Measurements from ENCODE around the gene GPR62. TPM values are rescaled to one million over a fixed set of nuclear protein-coding genes. Genes with fewer than 3 reads are reported as not detected.

Gene GPR62, protein sequence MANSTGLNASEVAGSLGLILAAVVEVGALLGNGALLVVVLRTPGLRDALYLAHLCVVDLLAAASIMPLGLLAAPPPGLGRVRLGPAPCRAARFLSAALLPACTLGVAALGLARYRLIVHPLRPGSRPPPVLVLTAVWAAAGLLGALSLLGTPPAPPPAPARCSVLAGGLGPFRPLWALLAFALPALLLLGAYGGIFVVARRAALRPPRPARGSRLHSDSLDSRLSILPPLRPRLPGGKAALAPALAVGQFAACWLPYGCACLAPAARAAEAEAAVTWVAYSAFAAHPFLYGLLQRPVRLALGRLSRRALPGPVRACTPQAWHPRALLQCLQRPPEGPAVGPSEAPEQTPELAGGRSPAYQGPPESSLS
- not detected in 2 replicates for total RNA-seq
- long read RNA-seq: 0 reads

DNA sequence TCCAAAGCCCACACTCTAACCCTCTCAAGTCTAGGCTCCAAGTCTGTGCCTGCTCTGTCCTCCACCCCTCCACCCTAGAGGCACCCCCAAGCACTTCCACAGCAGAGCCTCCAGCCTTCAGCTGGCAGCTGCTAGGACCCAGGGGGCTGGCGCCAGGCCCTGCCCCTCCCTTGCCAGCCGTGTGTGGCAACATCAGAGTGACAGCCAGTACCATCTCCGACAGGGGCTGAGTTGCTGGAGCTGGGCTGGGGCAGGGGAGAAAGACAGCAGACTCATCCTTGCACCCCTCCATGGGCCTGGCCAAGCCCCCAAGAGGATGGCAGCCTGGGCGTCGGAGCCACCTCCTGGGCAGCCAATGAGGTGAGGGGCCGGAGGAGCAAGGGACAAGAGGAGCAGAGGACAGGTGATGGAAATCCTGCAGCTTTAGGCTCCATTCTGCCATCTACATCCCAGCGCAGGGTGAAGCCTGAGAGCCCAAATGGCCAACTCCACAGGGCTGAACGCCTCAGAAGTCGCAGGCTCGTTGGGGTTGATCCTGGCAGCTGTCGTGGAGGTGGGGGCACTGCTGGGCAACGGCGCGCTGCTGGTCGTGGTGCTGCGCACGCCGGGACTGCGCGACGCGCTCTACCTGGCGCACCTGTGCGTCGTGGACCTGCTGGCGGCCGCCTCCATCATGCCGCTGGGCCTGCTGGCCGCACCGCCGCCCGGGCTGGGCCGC, at the start of gene GPR62:
GPR62 (plus strand) TSS at position 207 of the 718 bp plus-strand sequence; CDS start at position 479, 272 bp downstream.
- peaks cover 3% of the 10 kb centered on the region for H3K36me3 Mint-ChIP-seq (ENCODE audit: unreplicated experiment)
- H3K27me3 Mint-ChIP-seq (ENCODE audit: unreplicated experiment): peaks cover 8% of the 10 kb centered on the region
- no peak within 1 kb of the TSS for H3K4me3 Mint-ChIP-seq (ENCODE audit: unreplicated experiment)
- no peaks in the 10 kb centered on the region for H3K9me3 Mint-ChIP-seq (ENCODE audit: unreplicated experiment)
- no peaks in the 10 kb centered on the region for H3K4me1 Mint-ChIP-seq (ENCODE audit: unreplicated experiment)
- no peak for DNase-seq (ENCODE audit: extremely low spot score, unreplicated experiment)
- TF ChIP-seq, protein P1, sequence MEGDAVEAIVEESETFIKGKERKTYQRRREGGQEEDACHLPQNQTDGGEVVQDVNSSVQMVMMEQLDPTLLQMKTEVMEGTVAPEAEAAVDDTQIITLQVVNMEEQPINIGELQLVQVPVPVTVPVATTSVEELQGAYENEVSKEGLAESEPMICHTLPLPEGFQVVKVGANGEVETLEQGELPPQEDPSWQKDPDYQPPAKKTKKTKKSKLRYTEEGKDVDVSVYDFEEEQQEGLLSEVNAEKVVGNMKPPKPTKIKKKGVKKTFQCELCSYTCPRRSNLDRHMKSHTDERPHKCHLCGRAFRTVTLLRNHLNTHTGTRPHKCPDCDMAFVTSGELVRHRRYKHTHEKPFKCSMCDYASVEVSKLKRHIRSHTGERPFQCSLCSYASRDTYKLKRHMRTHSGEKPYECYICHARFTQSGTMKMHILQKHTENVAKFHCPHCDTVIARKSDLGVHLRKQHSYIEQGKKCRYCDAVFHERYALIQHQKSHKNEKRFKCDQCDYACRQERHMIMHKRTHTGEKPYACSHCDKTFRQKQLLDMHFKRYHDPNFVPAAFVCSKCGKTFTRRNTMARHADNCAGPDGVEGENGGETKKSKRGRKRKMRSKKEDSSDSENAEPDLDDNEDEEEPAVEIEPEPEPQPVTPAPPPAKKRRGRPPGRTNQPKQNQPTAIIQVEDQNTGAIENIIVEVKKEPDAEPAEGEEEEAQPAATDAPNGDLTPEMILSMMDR (IDR thresholded peaks at IDR 0.05): no peak
- no peak within 1 kb of the TSS for H3K27ac Mint-ChIP-seq (ENCODE audit: unreplicated experiment)

DNA sequence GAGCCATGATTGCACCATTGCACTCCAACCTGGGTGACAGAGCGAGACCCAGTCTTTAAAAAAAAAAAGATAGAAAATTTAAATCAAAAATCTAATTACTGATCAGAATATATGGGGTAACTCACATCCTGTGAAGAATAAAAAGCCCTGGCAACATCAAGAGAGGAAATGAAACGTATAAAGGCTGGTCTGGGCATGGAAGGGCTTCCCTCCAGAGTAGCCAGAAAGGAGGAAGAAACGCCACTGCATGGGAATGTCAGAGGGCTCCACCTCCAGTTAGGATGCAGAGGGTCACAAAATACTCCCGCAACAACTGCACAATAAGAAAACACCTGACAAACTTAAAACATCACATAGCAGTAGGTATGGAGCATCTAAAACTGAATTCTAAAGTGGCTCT, 47.2 kb upstream of the GPR62 start:
- Mint-ChIP-seq H3K9me3 (ENCODE audit: unreplicated experiment) (peaks cover 10% of the 10 kb centered on the region), H3K4me3 (ENCODE audit: unreplicated experiment) (no peak overlapping the region), H3K36me3 (ENCODE audit: unreplicated experiment) (no peaks in the 10 kb centered on the region), H3K4me1 (ENCODE audit: unreplicated experiment) (no peaks in the 10 kb centered on the region), H3K27ac (ENCODE audit: unreplicated experiment) (no peak overlapping the region), H3K27me3 (ENCODE audit: unreplicated experiment) (no peaks in the 10 kb centered on the region)
- TF ChIP-seq, protein P1 (IDR thresholded peaks at IDR 0.05): no peak
- DNase-seq (ENCODE audit: extremely low spot score, unreplicated experiment): peak; percentile 27

DNA sequence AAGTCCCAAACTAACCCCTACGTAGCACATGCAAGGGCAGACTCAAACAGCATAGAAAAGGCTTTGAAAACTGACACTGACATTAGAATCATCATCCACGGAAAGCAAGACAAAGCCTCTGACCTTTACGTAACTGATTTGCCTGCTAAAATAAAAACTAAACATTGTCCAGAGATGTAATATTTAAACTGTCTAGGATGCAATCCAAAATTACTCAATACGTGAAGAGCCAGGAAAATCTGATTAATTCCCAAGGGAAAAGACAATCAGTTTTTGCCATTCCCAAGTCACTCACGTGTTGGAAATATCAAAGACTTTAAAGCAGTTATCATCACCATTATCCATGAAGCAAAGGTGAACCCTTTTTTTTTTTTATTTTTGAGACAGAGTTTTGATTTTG, 38.8 kb upstream of the GPR62 start:
- Mint-ChIP-seq H3K27me3 (ENCODE audit: unreplicated experiment) (peaks cover 36% of the 10 kb centered on the region), H3K4me1 (ENCODE audit: unreplicated experiment) (no peaks in the 10 kb centered on the region), H3K9me3 (ENCODE audit: unreplicated experiment) (no peaks in the 10 kb centered on the region), H3K36me3 (ENCODE audit: unreplicated experiment) (no peaks in the 10 kb centered on the region), H3K4me3 (ENCODE audit: unreplicated experiment) (no peak overlapping the region), H3K27ac (ENCODE audit: unreplicated experiment) (no peak overlapping the region)
- TF ChIP-seq, protein P1 (IDR thresholded peaks at IDR 0.05): no peak
- peak; percentile 7 for DNase-seq (ENCODE audit: extremely low spot score, unreplicated experiment)

DNA sequence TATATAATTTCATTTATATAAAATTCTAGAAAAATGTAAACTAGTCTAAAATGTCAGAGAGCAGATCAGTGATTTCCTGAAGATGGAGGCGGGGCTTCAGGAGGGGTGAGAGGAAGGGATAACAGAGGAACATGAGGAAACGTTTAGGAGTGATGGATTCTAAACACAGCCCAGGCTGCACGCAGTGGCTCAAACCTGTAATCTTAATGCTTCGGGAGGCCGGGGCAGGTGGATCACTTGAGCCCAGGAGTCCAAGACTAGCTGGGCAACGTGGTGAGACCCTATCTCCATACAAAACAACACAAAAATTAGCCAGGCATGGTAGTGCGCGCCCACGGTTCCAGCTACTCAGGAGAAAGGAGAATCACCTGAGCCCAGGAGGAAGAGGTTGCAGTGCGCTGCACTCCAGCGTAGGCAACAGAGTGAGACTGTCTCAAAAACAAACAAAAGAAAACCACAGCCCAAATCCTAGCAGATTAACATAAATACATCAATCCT, 34.1 kb upstream of the GPR62 start:
- DNase-seq (ENCODE audit: extremely low spot score, unreplicated experiment): peak; percentile 36
- TF ChIP-seq, protein P1 (IDR thresholded peaks at IDR 0.05): no peak
- Mint-ChIP-seq H3K27ac (ENCODE audit: unreplicated experiment) (no peak overlapping the region), H3K4me3 (ENCODE audit: unreplicated experiment) (no peak overlapping the region), H3K36me3 (ENCODE audit: unreplicated experiment) (no peaks in the 10 kb centered on the region), H3K9me3 (ENCODE audit: unreplicated experiment) (peaks cover 4% of the 10 kb centered on the region), H3K4me1 (ENCODE audit: unreplicated experiment) (no peaks in the 10 kb centered on the region), H3K27me3 (ENCODE audit: unreplicated experiment) (peaks cover 40% of the 10 kb centered on the region)
